GM18508 (cell line): ENCODE results near the gene AOAH.

ENCODE experiments used
- ATAC-seq: cut with Tn5 transposase; IDR thresholded peaks from one replicate; pipeline ENCODE4 v1.9.1; 2021; ENCODE audit warnings: moderate number of reproducible peaks; ENCODE audit not compliant: insufficient read depth, unreplicated experiment

Gene AOAH

GRCh38 chr7:36723951-36724664 lies at the start of gene AOAH:
Gene AOAH (minus strand): TSS chr7:36724494. CDS start chr7:36724148, 346 bp downstream.
- ATAC-seq = peak; percentile 77

- ATAC-seq = no peak
These were observed 42.2 kb upstream of the AOAH start for GRCh38 chr7:36766451-36766850.

- ATAC-seq = no peak
These were observed 41.3 kb upstream of the AOAH start for GRCh38 chr7:36765605-36766004.

- no peak for ATAC-seq
These were observed 40.6 kb upstream of the AOAH start for GRCh38 chr7:36764929-36765328.

- ATAC-seq = no peak
These were observed 39.0 kb upstream of the AOAH start for GRCh38 chr7:36763132-36763816.

GRCh38 chr7:36762394-36762793 lies 38.1 kb upstream of the AOAH start:
- no peak for ATAC-seq

GRCh38 chr7:36761835-36762234 lies 37.5 kb upstream of the AOAH start:
- ATAC-seq = no peak

GRCh38 chr7:36760856-36761762 lies 36.8 kb upstream of the AOAH start:
- ATAC-seq = no peak

GRCh38 chr7:36758879-36759278 lies 34.6 kb upstream of the AOAH start:
- no peak for ATAC-seq

- ATAC-seq = no peak
These were observed 31.2 kb upstream of the AOAH start for GRCh38 chr7:36755484-36755883.

- ATAC-seq = no peak
These were observed 27.9 kb upstream of the AOAH start for GRCh38 chr7:36752026-36752711.

GRCh38 chr7:36750451-36750850 lies 26.2 kb upstream of the AOAH start:
- no peak for ATAC-seq

- no peak for ATAC-seq
These were observed 25.1 kb upstream of the AOAH start for GRCh38 chr7:36749282-36749960.

- ATAC-seq = no peak
These were observed 23.8 kb upstream of the AOAH start for GRCh38 chr7:36748017-36748487.

- no peak for ATAC-seq
These were observed 23.2 kb upstream of the AOAH start for GRCh38 chr7:36747280-36748016.

- no peak for ATAC-seq
These were observed 22.1 kb upstream of the AOAH start for GRCh38 chr7:36746347-36746746.

- no peak for ATAC-seq
These were observed 18.8 kb upstream of the AOAH start for GRCh38 chr7:36742911-36743775.

- ATAC-seq = no peak
These were observed 17.6 kb upstream of the AOAH start for GRCh38 chr7:36741866-36742265.
